GM20000 (cell line): ENCODE data around the gene CADM4.

ENCODE experiments used
- DNase-seq: peaks from one replicate; pipeline ENCODE4 v3.0.0; 2012; ENCODE audit warnings: low spot score
- CTCF ChIP-seq: IDR thresholded peaks from 2 replicates; pipeline ENCODE4 v1.5.1; 2012; ENCODE audit warnings: mild to moderate bottlenecking, control low read depth; ENCODE audit errors: extremely low read depth, missing control alignments

Gene CADM4

GRCh38 chr19:43681821-43682220, 42.2 kb upstream of the CADM4 start:
- no peak for TF ChIP-seq CTCF
- DNase-seq = no peak

GRCh38 chr19:43678512-43679261, 39.0 kb upstream of the CADM4 start:
- DNase-seq = no peak
- TF ChIP-seq CTCF = no peak

GRCh38 chr19:43675906-43676305, 36.3 kb upstream of the CADM4 start:
- DNase-seq = no peak
- no peak for TF ChIP-seq CTCF

GRCh38 chr19:43675269-43675879, 35.7 kb upstream of the CADM4 start:
- DNase-seq = peak; percentile 45
- TF ChIP-seq CTCF = no peak

- no peak for DNase-seq
- no peak for TF ChIP-seq CTCF
Measured at GRCh38 chr19:43674596-43674995, 34.9 kb upstream of the CADM4 start.

GRCh38 chr19:43674183-43674582, 34.5 kb upstream of the CADM4 start:
- no peak for TF ChIP-seq CTCF
- no peak for DNase-seq

- no peak for TF ChIP-seq CTCF
- DNase-seq = no peak
Measured at GRCh38 chr19:43673637-43674036, 34.0 kb upstream of the CADM4 start.
